Neuronal stem cell (in vitro differentiated cells): Measurements from ENCODE around the gene OTOG.

Experiments used
- DNase-seq: peaks from one replicate; pipeline ENCODE4 v3.0.0-alpha.2; 2013; ENCODE audit warnings: low spot score
- H2AFZ ChIP-seq: one replicate; pipeline ENCODE4 v1.6.1; 2013; ENCODE audit warnings: mild to moderate bottlenecking, low read length, inconsistent platforms
- H2AK5ac ChIP-seq: 2 replicates; pipeline ENCODE4 v1.6.1; 2013; ENCODE audit warnings: low read depth, mild to moderate bottlenecking, inconsistent platforms, low read length, moderate library complexity, mixed read lengths
- H2BK120ac ChIP-seq: 2 replicates; pipeline ENCODE4 v1.6.1; 2013; ENCODE audit warnings: low read depth, mild to moderate bottlenecking, inconsistent platforms, low read length, moderate library complexity, mixed read lengths
- H2BK12ac ChIP-seq: one replicate; pipeline ENCODE4 v1.6.1; 2013; ENCODE audit warnings: low read length, inconsistent platforms
- H2BK15ac ChIP-seq: 2 replicates; pipeline ENCODE4 v1.6.1; 2013; ENCODE audit warnings: mild to moderate bottlenecking, low read length, inconsistent platforms, mixed read lengths
- H2BK5ac ChIP-seq: one replicate; pipeline ENCODE4 v1.6.1; 2013; ENCODE audit warnings: inconsistent platforms, mild to moderate bottlenecking, low read length, moderate library complexity
- H3K14ac ChIP-seq: one replicate; pipeline ENCODE4 v1.6.1; 2013; ENCODE audit warnings: low read length, inconsistent platforms
- H3K18ac ChIP-seq: 2 replicates; pipeline ENCODE4 v1.6.1; 2013; ENCODE audit warnings: low read length, inconsistent platforms
- H3K23ac ChIP-seq: 2 replicates; pipeline ENCODE4 v1.6.1; 2013; ENCODE audit warnings: low read depth, mild to moderate bottlenecking, mixed read lengths, low read length, inconsistent platforms; ENCODE audit not compliant: poor library complexity
- H3K27ac ChIP-seq: replicated peaks from 3 replicates; pipeline ENCODE4 v1.5.1; 2013; ENCODE audit warnings: low read length, inconsistent platforms
- H3K27me3 ChIP-seq, 3 experiments: 2 replicates each; pipeline ENCODE4 v1.6.1; 2013; ENCODE audit warnings: low read length in 3 of 3, mild to moderate bottlenecking in 2 of 3, inconsistent platforms in 1 of 3, low read depth in 1 of 3, mixed read lengths in 1 of 3, moderate library complexity in 1 of 3; ENCODE audit not compliant: control insufficient read depth in 3 of 3, insufficient read depth in 3 of 3
- H3K36me3 ChIP-seq, 2 donors: replicated peaks in 1 of 2; 2 replicates each; pipeline ENCODE4 v1.6.1; 2013; ENCODE audit warnings: low read length in 2 of 2; ENCODE audit not compliant: control insufficient read depth in 2 of 2, insufficient read depth in 2 of 2
- H3K4ac ChIP-seq: 2 replicates; pipeline ENCODE4 v1.6.1; 2013; ENCODE audit warnings: inconsistent platforms, mild to moderate bottlenecking, low read length, moderate library complexity
- H3K4me1 ChIP-seq, 2 donors: 1 replicate in 1 of 2; 2 replicates in 1 of 2; pipeline ENCODE4 v1.6.1; 2013; ENCODE audit warnings: low read length in 2 of 2, low read depth in 1 of 2; ENCODE audit not compliant: control insufficient read depth in 2 of 2, insufficient read depth in 1 of 2
- H3K4me2 ChIP-seq: one replicate; pipeline ENCODE4 v1.6.1; 2013; ENCODE audit warnings: mild to moderate bottlenecking, low read length, inconsistent platforms; ENCODE audit not compliant: insufficient read depth, poor library complexity, severe bottlenecking
- H3K4me3 ChIP-seq, 2 donors: 2 replicates each; pipeline ENCODE4 v1.5.1; 2013; ENCODE audit warnings: low read length in 2 of 2, mild to moderate bottlenecking in 2 of 2, inconsistent platforms in 1 of 2, moderate library complexity in 1 of 2
- H3K79me1 ChIP-seq: one replicate; pipeline ENCODE4 v1.6.1; 2013; ENCODE audit warnings: low read depth, mild to moderate bottlenecking, inconsistent platforms, low read length, moderate library complexity
- H3K9ac ChIP-seq: one replicate; pipeline ENCODE4 v1.6.1; 2013; ENCODE audit warnings: mild to moderate bottlenecking, low read depth, low read length, inconsistent platforms; ENCODE audit not compliant: poor library complexity
- H3K9me3 ChIP-seq, 2 donors: replicated peaks in 1 of 2; 2 replicates each; pipeline versions ENCODE3 to v1.6.1; 2013; ENCODE audit warnings: low read length in 2 of 2, mild to moderate bottlenecking in 2 of 2, inconsistent platforms in 1 of 2, low read depth in 1 of 2, mixed read lengths in 1 of 2, moderate library complexity in 1 of 2; ENCODE audit not compliant: control insufficient read depth in 2 of 2, insufficient read depth in 1 of 2
- H4K8ac ChIP-seq: one replicate; pipeline ENCODE4 v1.6.1; 2013; ENCODE audit warnings: low read depth, mild to moderate bottlenecking, inconsistent platforms, low read length, moderate library complexity
- H4K91ac ChIP-seq: one replicate; pipeline ENCODE4 v1.6.1; 2013; ENCODE audit warnings: low read length, low read depth, mild to moderate bottlenecking, inconsistent platforms; ENCODE audit not compliant: poor library complexity
- WGBS, 2 donors: extraction: QIAGEN DNeasy Blood & Tissue Kit; methylation state at CpG; one replicate each; pipeline ENCODE4 v1.1.7; 2013; ENCODE audit warnings: missing lambda C conversion rate in 2 of 2, mixed read lengths in 1 of 2; ENCODE audit not compliant: insufficient read length in 2 of 2, insufficient replicate concordance in 1 of 2; ENCODE audit errors: extremely low coverage in 2 of 2; 5-methylcytosine and 5-hydroxymethylcytosine counted together

Gene OTOG

GRCh38 chr11:17648528-17648927 is 101.5 kb downstream of the OTOG start:
- no peak overlapping the region for H3K4me3 ChIP-seq
- no peak overlapping the region for H4K91ac ChIP-seq
- H3K27ac ChIP-seq: no peak overlapping the region
- H3K14ac ChIP-seq: no peak overlapping the region
- H4K8ac ChIP-seq: no peak overlapping the region
- no peaks in the 10 kb centered on the region for H3K4me1 ChIP-seq
- H2BK5ac ChIP-seq: no peak overlapping the region
- no peak overlapping the region for H3K4ac ChIP-seq
- DNase-seq: no peak
- WGBS, 2 donors: no CpG with 5 or more reads among the region's 4 CpGs
- H2AK5ac ChIP-seq: no peak overlapping the region
- H2BK120ac ChIP-seq: no peak overlapping the region
- H3K79me1 ChIP-seq: peaks cover under 1% of the 10 kb centered on the region
- no peak overlapping the region for H3K9ac ChIP-seq
- H2BK15ac ChIP-seq: no peak overlapping the region
- H3K23ac ChIP-seq: no peak overlapping the region
- no peaks in the 10 kb centered on the region for H3K9me3 ChIP-seq
- H3K27me3 ChIP-seq: peaks cover 0 to 59% (median 2%) of the 10 kb centered on the region in 3 experiments
- H3K18ac ChIP-seq: no peak overlapping the region
- no peak overlapping the region for H2AFZ ChIP-seq
- no peaks in the 10 kb centered on the region for H3K36me3 ChIP-seq
- no peak overlapping the region for H2BK12ac ChIP-seq
- H3K4me2 ChIP-seq: no peak overlapping the region

- H3K4ac ChIP-seq: no peak overlapping the region
- H3K4me3 ChIP-seq: no peak overlapping the region
- H4K8ac ChIP-seq: no peak overlapping the region
- no peaks in the 10 kb centered on the region for H3K9me3 ChIP-seq
- H3K27me3 ChIP-seq: peaks cover 0 to 58% (median 2%) of the 10 kb centered on the region in 3 experiments
- H2BK12ac ChIP-seq: no peak overlapping the region
- H3K27ac ChIP-seq: no peak overlapping the region
- H3K4me2 ChIP-seq: no peak overlapping the region
- no peak overlapping the region for H3K14ac ChIP-seq
- H4K91ac ChIP-seq: no peak overlapping the region
- no peak overlapping the region for H3K18ac ChIP-seq
- no peak overlapping the region for H2AFZ ChIP-seq
- H2AK5ac ChIP-seq: no peak overlapping the region
- no CpG with 5 or more reads among the region's 6 CpGs for WGBS, 2 donors
- H2BK15ac ChIP-seq: no peak overlapping the region
- H3K79me1 ChIP-seq: peaks cover 2% of the 10 kb centered on the region
- no peak for DNase-seq
- H2BK5ac ChIP-seq: no peak overlapping the region
- H3K36me3 ChIP-seq: no peaks in the 10 kb centered on the region
- H3K4me1 ChIP-seq: no peaks in the 10 kb centered on the region
- H3K23ac ChIP-seq: no peak overlapping the region
- H3K9ac ChIP-seq: no peak overlapping the region
- no peak overlapping the region for H2BK120ac ChIP-seq
Observed at GRCh38 chr11:17649261-17649660, 102.2 kb downstream of the OTOG start.

DNA sequence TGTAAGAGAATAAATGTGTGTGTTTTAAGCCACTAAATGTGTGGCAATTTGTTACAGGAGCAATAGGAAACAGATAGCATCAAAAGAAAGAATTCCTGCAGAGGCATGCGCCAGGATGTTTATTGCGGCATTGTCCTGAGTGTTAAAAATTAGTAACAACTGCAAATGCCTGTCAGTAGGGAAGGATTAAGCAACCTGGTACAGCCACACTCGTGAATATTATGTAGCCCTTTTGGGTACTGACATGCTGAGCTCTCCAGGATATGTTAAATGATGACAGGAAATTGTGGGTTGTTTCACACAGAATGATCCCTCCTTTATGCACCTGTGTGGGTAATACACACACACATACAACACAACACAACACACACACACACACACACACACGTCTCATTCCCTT is 102.6 kb downstream of the OTOG start:
- peaks cover 0 to 57% (median 2%) of the 10 kb centered on the region in 3 experiments for H3K27me3 ChIP-seq
- H2BK120ac ChIP-seq: no peak overlapping the region
- H3K4me3 ChIP-seq: no peak overlapping the region
- no peak overlapping the region for H3K4me2 ChIP-seq
- H3K79me1 ChIP-seq: peaks cover 2% of the 10 kb centered on the region
- DNase-seq: no peak
- no peak overlapping the region for H2BK5ac ChIP-seq
- no peak overlapping the region for H3K18ac ChIP-seq
- no peak overlapping the region for H3K9ac ChIP-seq
- no peak overlapping the region for H3K4ac ChIP-seq
- no peak overlapping the region for H4K91ac ChIP-seq
- H2AK5ac ChIP-seq: no peak overlapping the region
- H2AFZ ChIP-seq: no peak overlapping the region
- H2BK15ac ChIP-seq: no peak overlapping the region
- no peaks in the 10 kb centered on the region for H3K9me3 ChIP-seq
- no peak overlapping the region for H2BK12ac ChIP-seq
- H4K8ac ChIP-seq: no peak overlapping the region
- H3K36me3 ChIP-seq: no peaks in the 10 kb centered on the region
- no CpG with 5 or more reads among the region's 4 CpGs for WGBS, 2 donors
- no peak overlapping the region for H3K23ac ChIP-seq
- H3K4me1 ChIP-seq: no peaks in the 10 kb centered on the region
- H3K27ac ChIP-seq: no peak overlapping the region
- H3K14ac ChIP-seq: no peak overlapping the region

DNA sequence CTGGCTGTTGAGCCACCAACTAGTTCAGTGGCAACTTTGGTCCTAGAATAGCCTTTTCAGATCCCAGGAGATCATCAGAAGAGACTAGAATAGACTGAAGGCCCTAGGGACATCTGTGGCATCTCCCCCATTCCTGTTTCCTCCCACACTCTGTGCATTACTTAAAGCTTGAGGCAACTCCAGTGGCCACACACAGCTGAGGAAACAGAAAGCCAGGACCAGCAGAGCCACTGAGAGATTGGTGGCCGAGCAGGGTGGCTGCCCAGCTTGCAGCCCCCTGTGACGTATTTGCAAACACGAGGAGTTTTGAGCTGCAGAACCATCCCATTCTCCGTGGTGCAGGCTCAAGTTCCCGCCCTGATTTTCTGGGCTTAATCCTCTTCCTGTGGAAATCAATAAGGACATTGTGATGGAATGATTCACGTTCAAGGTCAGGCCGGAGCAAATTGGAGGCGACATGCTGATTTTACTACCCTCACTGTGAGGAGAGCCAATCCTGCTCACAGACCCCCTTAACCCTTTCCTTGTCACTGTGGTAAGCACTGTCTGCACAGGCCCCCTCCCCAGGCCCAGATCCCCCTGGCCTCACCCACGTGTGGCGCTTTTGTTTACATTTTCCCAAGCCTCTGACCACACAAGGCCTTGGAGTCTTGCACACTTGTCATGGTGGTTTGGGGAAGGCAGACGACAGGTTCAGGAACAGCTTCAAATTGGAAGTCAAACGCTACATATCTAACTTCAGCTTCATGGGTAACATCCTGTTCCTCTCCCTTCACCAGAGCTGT is 103.3 kb downstream of the OTOG start:
- Histone ChIP-seq H2BK12ac (no peak overlapping the region), H3K9me3 (no peaks in the 10 kb centered on the region), H4K91ac (no peak overlapping the region), H3K36me3 (no peaks in the 10 kb centered on the region), H3K9ac (no peak overlapping the region), H3K23ac (no peak overlapping the region), H3K18ac (no peak overlapping the region), H3K4ac (no peak overlapping the region), H3K14ac (no peak overlapping the region), H2BK120ac (no peak overlapping the region), H3K4me2 (no peak overlapping the region), H2BK15ac (no peak overlapping the region), H2AFZ (no peak overlapping the region), H4K8ac (no peak overlapping the region), H2BK5ac (no peak overlapping the region), H3K4me3 (no peak overlapping the region), H3K4me1 (no peaks in the 10 kb centered on the region), H3K79me1 (peaks cover 2% of the 10 kb centered on the region), H2AK5ac (no peak overlapping the region), H3K27me3 (peaks cover 0 to 54% (median 2%) of the 10 kb centered on the region in 3 experiments), H3K27ac (no peak overlapping the region)
- WGBS, 2 donors: no CpG with 5 or more reads among the region's 12 CpGs
- no peak for DNase-seq
